ENCODE data around the gene ATG9B.
A peak's percentile ranks its signal among the peaks of the same experiment; 100 is the strongest.

ATG9B gene

DNA sequence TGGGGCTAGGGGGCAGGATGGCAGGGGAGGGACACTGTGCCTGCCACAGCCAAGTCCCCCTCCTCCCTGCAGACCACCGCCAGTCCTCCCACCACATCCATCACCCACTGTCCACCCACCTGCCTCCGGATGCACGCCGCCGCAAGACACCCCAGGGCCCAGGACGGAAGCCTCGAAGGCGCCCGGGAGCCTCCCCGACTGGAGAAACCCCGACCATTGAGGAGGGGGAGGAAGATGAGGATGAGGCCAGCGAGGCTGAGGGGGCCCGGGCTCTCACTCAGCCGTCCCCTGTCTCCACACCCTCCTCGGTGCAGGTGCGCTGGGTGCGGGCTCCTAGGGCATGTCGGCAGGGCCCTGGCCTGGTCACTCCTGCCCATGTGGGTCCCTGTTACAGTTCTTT, 40.2 kb upstream of the ATG9B start:
- Histone ChIP-seq H3K36me3 (ENCODE audit: control insufficient read depth in 2 of 2, insufficient read depth in 2 of 2, low read length in 2 of 2) (peaks cover 28 to 29% of the 10 kb centered on the region in 2 donors), H3K4me1 (ENCODE audit: control insufficient read depth, insufficient read depth, low read length) (peaks cover 31% of the 10 kb centered on the region)

GRCh38 chr7:151063212-151063561, 38.9 kb upstream of the ATG9B start:
- no peaks in the 10 kb centered on the region for H3K9me3 ChIP-seq (ENCODE audit: control insufficient read depth in 2 of 2, low read length in 2 of 2)
- H3K4me3 ChIP-seq (ENCODE audit: low read length in 2 of 2), result peak overlapping the region in 1 of 2 donors; percentile 40
- peak overlapping the region; percentile 55 for H3K27ac ChIP-seq (ENCODE audit: low read length)
- peaks cover 42% of the 10 kb centered on the region for H3K4me1 ChIP-seq (ENCODE audit: control insufficient read depth, insufficient read depth, low read length)
- peaks cover 22 to 24% of the 10 kb centered on the region in 2 donors for H3K36me3 ChIP-seq (ENCODE audit: control insufficient read depth in 2 of 2, insufficient read depth in 2 of 2, low read length in 2 of 2)
- H3K27me3 ChIP-seq (ENCODE audit: control insufficient read depth in 1 of 2, insufficient read depth in 2 of 2, low read length in 2 of 2), result no peaks in the 10 kb centered on the region
- no peak overlapping the region for H3K9ac ChIP-seq (ENCODE audit: low read length in 2 of 2)

More for the DNA sequence above, 40.2 kb upstream of the ATG9B start:
- Histone ChIP-seq H3K27ac (ENCODE audit: low read length) (no peak overlapping the region), H3K4me3 (ENCODE audit: low read length in 2 of 2) (no peak overlapping the region), H3K9ac (ENCODE audit: low read length in 2 of 2) (no peak overlapping the region), H3K9me3 (ENCODE audit: control insufficient read depth in 2 of 2, low read length in 2 of 2) (no peaks in the 10 kb centered on the region), H3K27me3 (ENCODE audit: control insufficient read depth in 1 of 2, insufficient read depth in 2 of 2, low read length in 2 of 2) (no peaks in the 10 kb centered on the region)

GRCh38 chr7:151062399-151063211, 38.3 kb upstream of the ATG9B start:
- peaks cover 44% of the 10 kb centered on the region for H3K4me1 ChIP-seq (ENCODE audit: control insufficient read depth, insufficient read depth, low read length)
- H3K4me3 ChIP-seq (ENCODE audit: low read length in 2 of 2), result peak overlapping the region; percentile 40 to 44
- H3K27me3 ChIP-seq (ENCODE audit: control insufficient read depth in 1 of 2, insufficient read depth in 2 of 2, low read length in 2 of 2), result no peaks in the 10 kb centered on the region
- peak overlapping the region; percentile 55 for H3K27ac ChIP-seq (ENCODE audit: low read length)
- H3K9me3 ChIP-seq (ENCODE audit: control insufficient read depth in 2 of 2, low read length in 2 of 2), result no peaks in the 10 kb centered on the region
- H3K36me3 ChIP-seq (ENCODE audit: control insufficient read depth in 2 of 2, insufficient read depth in 2 of 2, low read length in 2 of 2), result peaks cover 17 to 19% of the 10 kb centered on the region in 2 donors
- H3K9ac ChIP-seq (ENCODE audit: low read length in 2 of 2), result peak overlapping the region in 1 of 2 donors; percentile 42

- no peaks in the 10 kb centered on the region for H3K9me3 ChIP-seq (ENCODE audit: control insufficient read depth in 2 of 2, low read length in 2 of 2)
- H3K36me3 ChIP-seq (ENCODE audit: control insufficient read depth in 2 of 2, insufficient read depth in 2 of 2, low read length in 2 of 2), result peaks cover 13 to 15% of the 10 kb centered on the region in 2 donors
- no peaks in the 10 kb centered on the region for H3K27me3 ChIP-seq (ENCODE audit: control insufficient read depth in 1 of 2, insufficient read depth in 2 of 2, low read length in 2 of 2)
- H3K4me1 ChIP-seq (ENCODE audit: control insufficient read depth, insufficient read depth, low read length), result peaks cover 49% of the 10 kb centered on the region
- H3K9ac ChIP-seq (ENCODE audit: low read length in 2 of 2), result peak overlapping the region in 1 of 2 donors; percentile 75
- peak overlapping the region; percentile 98 for H3K27ac ChIP-seq (ENCODE audit: low read length)
- peak overlapping the region; percentile 40 to 88 for H3K4me3 ChIP-seq (ENCODE audit: low read length in 2 of 2)
Observed at GRCh38 chr7:151062111-151062398, 37.8 kb upstream of the ATG9B start.

DNA sequence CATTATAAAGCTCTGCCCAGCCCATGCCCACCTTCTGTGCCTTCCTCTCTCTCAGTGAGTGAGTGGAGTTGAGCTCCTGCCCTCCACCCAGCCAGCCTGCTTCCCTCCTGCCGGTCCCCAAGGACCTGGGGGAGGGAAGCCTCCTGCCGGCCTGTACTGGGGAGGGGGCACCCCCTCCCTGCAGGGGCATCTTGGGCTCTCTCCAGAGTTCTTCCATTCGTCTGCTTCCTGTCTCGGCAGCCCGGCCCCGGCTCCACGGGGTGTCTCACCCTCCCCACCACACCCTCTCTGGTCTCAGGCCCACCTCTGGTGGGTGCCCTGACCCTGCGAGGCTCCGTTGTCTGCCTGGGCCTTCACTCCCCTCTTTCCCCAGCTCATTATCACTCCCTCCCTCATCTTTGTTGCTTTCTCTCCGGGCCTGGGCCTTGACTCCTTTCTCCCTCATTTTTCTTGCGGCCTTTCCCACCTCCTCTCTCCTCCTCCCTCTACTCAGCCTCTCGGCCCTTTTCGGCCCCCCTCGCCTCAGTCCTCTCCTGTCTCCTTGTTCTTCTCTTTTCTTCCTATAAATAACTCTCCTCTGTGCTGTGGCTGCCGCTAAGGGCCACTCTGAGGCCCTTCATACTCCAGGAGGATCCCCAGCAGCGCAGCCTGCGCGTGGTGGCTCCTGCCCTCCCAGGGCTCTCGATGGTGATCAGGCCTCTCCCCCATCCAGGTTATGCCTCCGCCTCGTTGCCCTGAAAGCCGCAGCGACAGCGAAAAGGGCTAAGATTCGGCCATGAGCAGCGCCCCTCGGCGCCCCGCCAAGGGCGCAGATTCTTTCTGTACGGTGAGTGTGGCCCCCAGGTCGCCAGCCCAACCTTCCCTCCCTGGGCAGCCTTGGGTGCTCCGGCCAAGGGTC, 37.2 kb upstream of the ATG9B start:
- peak overlapping the region; percentile 98 for H3K27ac ChIP-seq (ENCODE audit: low read length)
- H3K4me3 ChIP-seq (ENCODE audit: low read length in 2 of 2), result peak overlapping the region; percentile 86 to 88
- peaks cover 9 to 10% of the 10 kb centered on the region in 2 donors for H3K36me3 ChIP-seq (ENCODE audit: control insufficient read depth in 2 of 2, insufficient read depth in 2 of 2, low read length in 2 of 2)
- H3K4me1 ChIP-seq (ENCODE audit: control insufficient read depth, insufficient read depth, low read length), result peaks cover 55% of the 10 kb centered on the region
- peak overlapping the region in 1 of 2 donors; percentile 75 for H3K9ac ChIP-seq (ENCODE audit: low read length in 2 of 2)
- H3K27me3 ChIP-seq (ENCODE audit: control insufficient read depth in 1 of 2, insufficient read depth in 2 of 2, low read length in 2 of 2), result no peaks in the 10 kb centered on the region
- no peaks in the 10 kb centered on the region for H3K9me3 ChIP-seq (ENCODE audit: control insufficient read depth in 2 of 2, low read length in 2 of 2)

DNA sequence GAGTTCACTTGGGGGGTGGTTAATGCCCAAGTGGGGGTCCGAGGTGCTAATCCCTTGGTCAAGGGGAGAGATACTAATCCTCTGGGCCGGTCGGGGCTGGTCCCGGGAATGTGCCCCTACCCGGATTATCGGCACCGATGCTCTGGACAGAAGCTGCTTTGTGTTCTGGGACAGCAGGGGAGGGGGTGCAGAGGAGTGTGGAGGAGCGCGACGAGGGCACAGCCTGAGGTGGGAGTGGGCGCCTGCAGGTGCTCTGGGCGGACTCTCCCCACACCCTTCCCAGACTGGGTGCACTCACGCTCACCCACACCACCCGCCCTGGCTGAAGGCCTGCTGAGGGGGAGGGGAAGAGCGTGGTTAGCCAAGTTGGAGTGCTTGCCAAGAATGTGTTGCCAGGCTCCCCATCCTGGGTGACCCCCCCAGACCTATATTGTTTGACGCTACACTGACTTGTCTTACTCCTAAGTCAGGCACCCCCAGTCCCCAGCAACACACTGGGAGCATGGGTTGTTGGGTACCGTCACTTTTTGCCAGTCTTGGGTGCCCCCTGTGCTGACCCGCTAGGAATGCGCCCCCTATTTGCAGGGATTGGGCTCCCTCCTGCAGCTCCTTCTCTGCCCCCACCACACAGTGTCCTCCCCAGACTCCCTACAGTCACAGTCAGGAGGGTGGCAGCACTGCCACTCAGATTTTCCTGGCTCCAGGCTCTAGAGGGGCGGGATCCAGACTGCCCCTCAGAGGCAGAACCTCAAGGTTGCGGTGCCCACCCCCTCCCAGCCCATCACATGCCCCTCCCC, 36.3 kb upstream of the ATG9B start:
- Histone ChIP-seq H3K4me3 (ENCODE audit: low read length in 2 of 2) (peak overlapping the region; percentile 86 to 88), H3K9me3 (ENCODE audit: control insufficient read depth in 2 of 2, low read length in 2 of 2) (no peaks in the 10 kb centered on the region), H3K9ac (ENCODE audit: low read length in 2 of 2) (peak overlapping the region; percentile 62 to 75), H3K27me3 (ENCODE audit: control insufficient read depth in 1 of 2, insufficient read depth in 2 of 2, low read length in 2 of 2) (no peaks in the 10 kb centered on the region), H3K36me3 (ENCODE audit: control insufficient read depth in 2 of 2, insufficient read depth in 2 of 2, low read length in 2 of 2) (peaks cover 4 to 10% of the 10 kb centered on the region in 2 donors), H3K4me1 (ENCODE audit: control insufficient read depth, insufficient read depth, low read length) (peaks cover 55% of the 10 kb centered on the region), H3K27ac (ENCODE audit: low read length) (peak overlapping the region; percentile 98)

DNA sequence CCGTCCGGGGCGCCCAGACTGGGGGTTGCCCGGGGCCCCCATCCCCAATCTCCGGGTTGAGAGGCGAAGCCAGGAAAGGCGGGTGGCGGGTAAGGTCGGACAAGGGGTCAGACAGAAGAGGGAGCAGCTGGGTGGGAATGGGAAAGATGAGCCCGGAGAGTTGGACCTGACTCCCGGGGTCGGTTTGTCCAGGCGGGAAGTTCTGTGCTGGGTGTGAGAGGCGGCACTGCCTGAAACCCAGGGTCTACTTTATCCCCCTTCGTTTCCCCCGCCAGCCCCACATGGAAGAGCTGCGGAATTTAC, 35.8 kb upstream of the ATG9B start:
- no peaks in the 10 kb centered on the region for H3K9me3 ChIP-seq (ENCODE audit: control insufficient read depth in 2 of 2, low read length in 2 of 2)
- H3K27ac ChIP-seq (ENCODE audit: low read length), result peak overlapping the region; percentile 98
- peaks cover 0 to 6% of the 10 kb centered on the region in 2 donors for H3K36me3 ChIP-seq (ENCODE audit: control insufficient read depth in 2 of 2, insufficient read depth in 2 of 2, low read length in 2 of 2)
- H3K4me3 ChIP-seq (ENCODE audit: low read length in 2 of 2), result peak overlapping the region; percentile 86 to 88
- no peaks in the 10 kb centered on the region for H3K27me3 ChIP-seq (ENCODE audit: control insufficient read depth in 1 of 2, insufficient read depth in 2 of 2, low read length in 2 of 2)
- peaks cover 55% of the 10 kb centered on the region for H3K4me1 ChIP-seq (ENCODE audit: control insufficient read depth, insufficient read depth, low read length)
- peak overlapping the region; percentile 62 to 75 for H3K9ac ChIP-seq (ENCODE audit: low read length in 2 of 2)

GRCh38 chr7:151059367-151060112, 35.2 kb upstream of the ATG9B start, which contains the start of gene SLC4A2:
Gene SLC4A2, plus strand, starts transcription at chr7:151059589. Its CDS starts 2,399 bp downstream, at chr7:151061988.
- peak within 1 kb of the TSS; percentile 86 to 88 for H3K4me3 ChIP-seq (ENCODE audit: low read length in 2 of 2)
- H3K4me1 ChIP-seq (ENCODE audit: control insufficient read depth, insufficient read depth, low read length), result peaks cover 55% of the 10 kb centered on the region
- peak within 1 kb of the TSS; percentile 75 to 91 for H3K9ac ChIP-seq (ENCODE audit: low read length in 2 of 2)
- peaks cover 0 to 1% of the 10 kb centered on the region in 2 donors for H3K36me3 ChIP-seq (ENCODE audit: control insufficient read depth in 2 of 2, insufficient read depth in 2 of 2, low read length in 2 of 2)
- H3K9me3 ChIP-seq (ENCODE audit: control insufficient read depth in 2 of 2, low read length in 2 of 2), result no peaks in the 10 kb centered on the region
- H3K27me3 ChIP-seq (ENCODE audit: control insufficient read depth in 1 of 2, insufficient read depth in 2 of 2, low read length in 2 of 2), result no peaks in the 10 kb centered on the region
- H3K27ac ChIP-seq (ENCODE audit: low read length), result peak within 1 kb of the TSS; percentile 98

DNA sequence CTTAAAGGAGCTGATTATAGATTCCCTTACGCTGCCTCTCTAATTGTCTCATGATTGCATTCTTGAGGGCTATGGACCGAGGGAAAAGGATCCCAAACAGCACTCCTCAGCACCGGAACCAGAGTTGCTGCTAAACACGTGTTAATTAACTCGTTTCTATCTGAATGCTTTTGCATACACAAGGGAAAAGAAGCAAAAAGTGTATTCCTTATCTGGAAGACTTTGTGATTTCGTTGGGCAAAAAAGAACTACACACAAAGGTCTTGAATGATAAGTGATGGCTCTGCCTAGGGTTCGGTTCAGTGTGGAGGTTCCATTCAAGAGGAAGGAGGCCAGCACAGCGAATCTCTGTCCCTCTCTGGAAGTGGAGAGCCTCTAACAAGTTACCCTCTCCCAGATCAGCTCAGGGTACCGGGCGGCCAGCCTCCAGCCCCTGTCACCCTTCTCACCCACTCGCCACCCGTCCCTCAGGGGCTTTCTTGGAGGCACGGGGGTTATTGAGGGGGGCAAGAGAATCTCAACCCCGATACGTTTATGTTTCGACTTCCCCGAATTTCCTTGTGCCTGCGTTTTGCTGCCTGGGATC, 34.6 kb upstream of the ATG9B start:
- no peaks in the 10 kb centered on the region for H3K36me3 ChIP-seq (ENCODE audit: control insufficient read depth in 2 of 2, insufficient read depth in 2 of 2, low read length in 2 of 2)
- H3K27ac ChIP-seq (ENCODE audit: low read length), result peak overlapping the region; percentile 98
- peak overlapping the region; percentile 75 to 91 for H3K9ac ChIP-seq (ENCODE audit: low read length in 2 of 2)
- peak overlapping the region; percentile 68 to 88 for H3K4me3 ChIP-seq (ENCODE audit: low read length in 2 of 2)
- no peaks in the 10 kb centered on the region for H3K9me3 ChIP-seq (ENCODE audit: control insufficient read depth in 2 of 2, low read length in 2 of 2)
- no peaks in the 10 kb centered on the region for H3K27me3 ChIP-seq (ENCODE audit: control insufficient read depth in 1 of 2, insufficient read depth in 2 of 2, low read length in 2 of 2)
- H3K4me1 ChIP-seq (ENCODE audit: control insufficient read depth, insufficient read depth, low read length), result peaks cover 55% of the 10 kb centered on the region
